HK-2 (cell line): ENCODE measurements around the gene CBFA2T3.

Experiments used
- DNase-seq: peaks from one replicate; pipeline ENCODE4 v3.0.0-alpha.2; 2018; ENCODE audit not compliant: unreplicated experiment

The CBFA2T3 gene

GRCh38 chr16:88877564-88878289, 99.3 kb downstream of the CBFA2T3 start:
- no peak for DNase-seq

- DNase-seq: no peak
Measured at GRCh38 chr16:88876942-88877526, 100.0 kb downstream of the CBFA2T3 start.

- DNase-seq: no peak
Measured at GRCh38 chr16:88875703-88876234, 101.2 kb downstream of the CBFA2T3 start.

- DNase-seq: no peak
Measured at GRCh38 chr16:88874938-88875599, 101.9 kb downstream of the CBFA2T3 start.

- DNase-seq: no peak
Measured at GRCh38 chr16:88872650-88873331, 104.2 kb downstream of the CBFA2T3 start.

GRCh38 chr16:88871730-88872416, 105.1 kb downstream of the CBFA2T3 start:
- no peak for DNase-seq

GRCh38 chr16:88871349-88871702, 105.7 kb downstream of the CBFA2T3 start:
- no peak for DNase-seq

- DNase-seq: no peak
Measured at GRCh38 chr16:88870608-88871348, 106.2 kb downstream of the CBFA2T3 start.

GRCh38 chr16:88869673-88869980, 107.4 kb downstream of the CBFA2T3 start:
- DNase-seq: no peak

- DNase-seq: no peak
Measured at GRCh38 chr16:88868974-88869672, 107.9 kb downstream of the CBFA2T3 start.

GRCh38 chr16:88867581-88868246, 109.3 kb downstream of the CBFA2T3 start:
- no peak for DNase-seq

- DNase-seq: no peak
Measured at GRCh38 chr16:88866151-88866920, 110.7 kb downstream of the CBFA2T3 start, which contains the start of gene PABPN1L. Gene PABPN1L, minus strand, starts transcription at chr16:88866660. Its CDS starts 54 bp downstream, at chr16:88866606.

GRCh38 chr16:88865742-88866141, 111.3 kb downstream of the CBFA2T3 start:
- DNase-seq: no peak

GRCh38 chr16:88865310-88865709, 111.7 kb downstream of the CBFA2T3 start:
- DNase-seq: no peak

GRCh38 chr16:88864521-88864920, 112.5 kb downstream of the CBFA2T3 start:
- DNase-seq: no peak

GRCh38 chr16:88864099-88864498, 112.9 kb downstream of the CBFA2T3 start:
- DNase-seq: no peak

- no peak for DNase-seq
Measured at GRCh38 chr16:88863426-88863825, 113.6 kb downstream of the CBFA2T3 start.

GRCh38 chr16:88862968-88863367, 114.0 kb downstream of the CBFA2T3 start:
- DNase-seq: no peak

- DNase-seq: no peak
Measured at GRCh38 chr16:88861359-88861758, 115.6 kb downstream of the CBFA2T3 start.
